Activated T-helper 1 cell treated with anti-CD3 and anti-CD28 coated beads, Interleukin-12 subunit alpha, Interleukin-12 subunit beta, Interleukin-2, Interleukin-4 antibody, amounts not matched to agents 30 ng/mL and 10 ng/mL and 1 ng/mL, durations not matched to agents 14 hours and 24 hours and 36 hours (primary cell): ENCODE measurements around the gene NKPD1. TPM values are rescaled to one million over a fixed set of nuclear protein-coding genes. Genes with fewer than 3 reads are reported as not detected.

ENCODE experiments used
- DNase-seq: peaks from one replicate; pipeline ENCODE4 v3.0.0; 2021; ENCODE audit warnings: low spot score
- H3K27ac Mint-ChIP-seq: one replicate; pipeline ENCODE4 v1.8.0; 2021; ENCODE audit warnings: mild to moderate bottlenecking, mixed read lengths
- H3K27me3 Mint-ChIP-seq: one replicate; pipeline ENCODE4 v1.8.0; 2022; ENCODE audit warnings: mild to moderate bottlenecking, moderate library complexity, mixed read lengths; ENCODE audit not compliant: insufficient read depth
- H3K36me3 Mint-ChIP-seq: one replicate; pipeline ENCODE4 v1.8.0; 2021; ENCODE audit warnings: low read depth, mixed read lengths
- H3K4me1 Mint-ChIP-seq: one replicate; pipeline ENCODE4 v1.8.0; 2021; ENCODE audit warnings: low read depth, mixed read lengths
- H3K4me3 Mint-ChIP-seq: one replicate; pipeline ENCODE4 v1.8.0; 2021; ENCODE audit warnings: mild to moderate bottlenecking, moderate library complexity, mixed read lengths
- H3K9me3 Mint-ChIP-seq: one replicate; pipeline ENCODE4 v1.8.0; 2021; ENCODE audit warnings: mixed read lengths
- intact Hi-C: fragments of 100-400 bp; cut with micrococcal nuclease; formaldehyde crosslinking; loops from one replicate; pipeline ENCODE4 v1.15.1; 2024
- total RNA-seq: library from RNA; stranded (reverse); gene quantifications from 2 replicates; pipeline ENCODE4 v1.2.3, GENCODE V29; 2022

NKPD1 gene
- total RNA-seq, 1 donor from 2014 or later: 0.16 TPM

DNA sequence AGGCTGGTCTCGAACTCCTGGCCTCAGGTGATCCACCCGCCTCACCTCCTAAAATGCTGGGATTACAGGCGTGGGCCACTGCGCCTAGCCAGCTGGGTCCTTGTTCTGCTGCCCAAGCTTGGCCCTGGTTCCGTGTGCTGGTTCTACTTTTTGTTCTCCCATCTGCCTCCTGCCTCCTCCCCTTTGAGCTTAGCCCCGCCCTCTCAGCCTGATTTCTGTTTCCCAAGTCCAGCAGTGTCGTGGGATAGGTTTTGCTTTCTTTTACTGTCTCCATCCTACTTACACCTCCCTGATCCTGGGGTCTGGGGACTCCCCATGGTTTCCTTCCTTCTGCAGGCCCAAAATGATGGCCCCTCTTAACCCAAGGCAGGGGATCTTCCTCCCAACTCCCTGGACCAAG is 20.2 kb upstream of the NKPD1 start:
- peaks cover 9% of the 10 kb centered on the region for H3K36me3 Mint-ChIP-seq
- intact Hi-C loops: no loop called here
- H3K27ac Mint-ChIP-seq: peak overlapping the region; percentile 59
- peaks cover 2% of the 10 kb centered on the region for H3K27me3 Mint-ChIP-seq
- peaks cover 19% of the 10 kb centered on the region for H3K4me1 Mint-ChIP-seq
- H3K4me3 Mint-ChIP-seq: peak overlapping the region; percentile 83
- DNase-seq: no peak
- H3K9me3 Mint-ChIP-seq: no peaks in the 10 kb centered on the region

DNA sequence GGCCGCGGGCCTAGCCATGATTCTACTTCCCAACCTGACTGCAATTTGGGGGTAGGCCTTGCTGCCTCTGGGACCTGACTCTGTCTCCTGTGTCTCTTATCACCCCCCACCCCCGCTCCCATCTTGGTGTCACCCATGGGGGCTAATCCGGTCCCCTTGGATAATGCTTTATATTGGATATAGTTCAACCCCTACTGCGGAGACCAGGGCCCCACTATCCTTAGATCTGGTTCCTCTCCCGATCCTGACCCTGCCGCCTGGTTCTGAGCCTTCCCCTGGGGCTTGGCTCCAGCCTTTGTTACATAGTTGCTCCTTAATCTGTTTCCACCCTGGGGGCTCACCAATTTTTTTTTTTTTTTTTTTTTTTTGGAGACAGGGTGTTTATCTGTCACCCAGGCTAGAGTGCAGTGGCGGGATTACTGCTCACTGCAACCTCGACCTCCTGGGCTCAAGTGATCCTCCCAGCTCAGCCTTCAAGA is 19.1 kb upstream of the NKPD1 start:
- peak overlapping the region; percentile 73 for H3K27ac Mint-ChIP-seq
- peaks cover 9% of the 10 kb centered on the region for H3K36me3 Mint-ChIP-seq
- H3K9me3 Mint-ChIP-seq: no peaks in the 10 kb centered on the region
- peak overlapping the region; percentile 83 for H3K4me3 Mint-ChIP-seq
- intact Hi-C loops: loop anchor here (2.0 to 10.0 kb wide), 5 partner anchors 101 to 1675 kb away; partner anchors contain the start of genes AP2S1, ERCC1, GEMIN7 and MYPOP
- H3K4me1 Mint-ChIP-seq: peaks cover 19% of the 10 kb centered on the region
- H3K27me3 Mint-ChIP-seq: peaks cover 2% of the 10 kb centered on the region
- DNase-seq: no peak

GRCh38 chr19:45179072-45179891 is 18.5 kb upstream of the NKPD1 start:
- Mint-ChIP-seq H3K27me3 (peaks cover 1% of the 10 kb centered on the region), H3K4me3 (peak overlapping the region; percentile 88), H3K36me3 (peaks cover 9% of the 10 kb centered on the region), H3K4me1 (peaks cover 19% of the 10 kb centered on the region), H3K27ac (peak overlapping the region; percentile 88), H3K9me3 (no peaks in the 10 kb centered on the region)
- intact Hi-C loops: loop anchor here (2.0 to 10.0 kb wide), 5 partner anchors 100 to 1676 kb away; partner anchors contain the start of genes AP2S1, ERCC1, GEMIN7 and MYPOP
- DNase-seq: peak; percentile 52

- DNase-seq: peak; percentile 100
- Mint-ChIP-seq H3K27ac (peak within 1 kb of the TSS; percentile 88), H3K9me3 (no peaks in the 10 kb centered on the region), H3K27me3 (no peaks in the 10 kb centered on the region), H3K4me1 (peaks cover 19% of the 10 kb centered on the region), H3K4me3 (peak within 1 kb of the TSS; percentile 88), H3K36me3 (peaks cover 9% of the 10 kb centered on the region)
- intact Hi-C loops: loop anchor here (1.0 to 10.0 kb wide), 14 partner anchors 14 to 1676 kb away; partner anchors contain the start of genes AP2S1, CLASRP, ERCC1 and ERCC2
Observed at GRCh38 chr19:45178262-45179071, 17.7 kb upstream of the NKPD1 start, which contains the start of gene BLOC1S3. Gene BLOC1S3 (plus strand): TSS chr19:45178784. CDS start chr19:45179297, 513 bp downstream.

DNA sequence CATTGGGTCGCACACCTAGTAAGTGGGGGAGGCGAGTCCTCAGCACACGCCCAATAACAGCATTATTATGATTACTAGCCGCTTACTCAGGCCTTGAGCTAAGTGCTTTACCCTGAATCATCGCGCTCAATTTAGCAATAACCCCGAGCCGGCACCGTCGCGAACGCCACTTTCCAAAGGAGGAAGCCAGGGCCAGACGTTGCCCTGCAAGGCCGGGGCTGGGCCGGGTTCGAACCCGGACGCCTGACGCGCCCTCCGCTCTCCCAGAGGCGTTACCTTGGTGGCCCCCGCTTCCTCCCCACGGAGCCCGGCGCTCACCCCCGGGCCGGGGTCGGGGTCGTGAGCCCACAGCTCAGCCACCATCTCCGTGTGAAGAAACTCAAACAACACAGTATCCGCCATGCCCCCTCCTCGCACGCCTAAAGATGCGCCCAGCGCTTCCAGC is 17.1 kb upstream of the NKPD1 start, which contains the start of gene TRAPPC6A:
TSS of gene TRAPPC6A (minus strand) at position 421 of the 445 bp plus-strand sequence. CDS start at position 402, 19 bp downstream.
- no peak for DNase-seq
- Mint-ChIP-seq H3K4me1 (peaks cover 20% of the 10 kb centered on the region), H3K27me3 (no peaks in the 10 kb centered on the region), H3K36me3 (peaks cover 9% of the 10 kb centered on the region), H3K27ac (peak within 1 kb of the TSS; percentile 88), H3K4me3 (peak within 1 kb of the TSS; percentile 88), H3K9me3 (no peaks in the 10 kb centered on the region)
- intact Hi-C loops: loop anchor here (1.0 to 10.0 kb wide), 14 partner anchors 14 to 1677 kb away; partner anchors contain the start of genes AP2S1, CLASRP, ERCC1 and ERCC2

DNA sequence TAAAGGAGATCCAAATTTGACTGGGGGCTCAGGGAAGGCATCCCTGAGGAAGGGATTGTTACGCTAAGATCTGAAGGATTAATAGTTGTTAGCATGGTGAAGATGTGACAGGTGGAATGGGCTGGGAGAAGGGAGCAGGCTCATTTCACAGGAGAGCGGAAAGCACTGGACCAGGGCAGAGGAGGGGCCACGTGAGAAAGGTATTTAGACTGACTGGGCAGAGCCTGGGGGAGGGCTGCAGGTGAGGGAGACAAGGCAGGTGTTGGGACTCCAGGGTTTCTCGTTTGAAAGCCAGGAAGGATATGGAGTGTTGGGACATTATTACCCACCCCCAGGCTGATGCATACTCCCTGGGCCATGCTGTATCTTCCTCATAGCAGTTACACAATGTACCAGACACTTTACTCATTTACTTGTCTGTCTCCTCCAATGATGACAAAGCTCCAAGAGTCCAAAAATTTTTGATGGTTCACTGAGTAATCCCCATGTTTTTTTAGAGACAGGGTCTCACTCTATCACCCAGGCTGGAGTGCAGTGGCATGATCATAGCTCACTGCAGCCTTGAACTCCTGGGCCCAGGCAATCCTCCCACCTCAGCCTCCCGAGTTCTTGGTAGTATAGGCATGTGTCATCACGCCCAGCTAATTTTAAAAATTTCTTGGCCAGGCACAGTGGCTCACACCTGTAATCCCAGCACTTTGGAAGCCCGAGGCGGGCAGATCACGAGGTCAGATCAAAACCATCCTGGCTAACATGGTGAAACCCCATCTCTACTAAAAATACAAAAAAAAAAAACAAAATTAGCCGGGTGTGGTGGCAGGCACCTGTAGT is 14.9 kb upstream of the NKPD1 start:
- Mint-ChIP-seq H3K27ac (no peak overlapping the region), H3K9me3 (no peaks in the 10 kb centered on the region), H3K4me1 (peaks cover 27% of the 10 kb centered on the region), H3K36me3 (peaks cover 3% of the 10 kb centered on the region), H3K4me3 (peak overlapping the region; percentile 43), H3K27me3 (no peaks in the 10 kb centered on the region)
- intact Hi-C loops: loop anchor here (5.0 to 10.0 kb wide), 4 partner anchors 247 to 1679 kb away; partner anchors contain the start of genes AP2S1, ERCC1, MYPOP and VASP
- no peak for DNase-seq

GRCh38 chr19:45173816-45174215 is 13.0 kb upstream of the NKPD1 start:
- Mint-ChIP-seq H3K4me1 (peaks cover 22% of the 10 kb centered on the region), H3K4me3 (no peak overlapping the region), H3K27ac (no peak overlapping the region), H3K9me3 (no peaks in the 10 kb centered on the region), H3K36me3 (peaks cover 3% of the 10 kb centered on the region), H3K27me3 (no peaks in the 10 kb centered on the region)
- no peak for DNase-seq
- intact Hi-C loops: loop anchor here (10.0 kb wide), 1 partner anchor 1681 kb away; the partner anchor contains the start of gene AP2S1

DNA sequence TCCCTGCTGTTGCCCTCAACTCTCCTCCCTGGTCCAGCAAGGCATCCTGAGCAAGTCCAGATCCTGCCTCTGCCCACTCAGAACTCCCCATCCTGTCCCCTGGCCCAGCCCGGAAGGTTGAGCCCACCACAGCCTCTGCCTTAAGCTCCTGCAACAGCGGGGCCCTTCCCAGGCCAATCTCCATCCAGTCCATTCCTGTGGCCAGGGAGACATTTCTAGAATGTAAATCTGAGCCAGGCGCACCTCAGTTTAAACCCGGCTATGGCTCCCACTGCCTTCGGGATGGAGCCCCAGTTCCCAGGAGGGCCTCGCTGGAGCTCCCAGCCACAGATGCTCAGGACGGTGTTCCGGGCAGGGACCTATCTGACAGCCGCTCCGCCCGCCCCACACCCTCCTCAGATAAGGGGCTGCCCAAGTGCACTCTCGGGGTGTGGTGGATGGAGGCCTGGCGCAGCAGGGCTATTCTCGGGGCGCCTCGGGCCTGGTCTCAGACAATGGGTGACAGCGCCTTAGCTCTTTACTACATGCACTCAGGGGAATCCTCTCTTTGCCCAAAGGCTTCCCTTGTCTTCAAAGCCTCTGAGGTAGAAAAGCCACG is 11.9 kb upstream of the NKPD1 start:
- H3K4me1 Mint-ChIP-seq: peaks cover 22% of the 10 kb centered on the region
- peak overlapping the region; percentile 29 for H3K27ac Mint-ChIP-seq
- no peak overlapping the region for H3K4me3 Mint-ChIP-seq
- no peaks in the 10 kb centered on the region for H3K9me3 Mint-ChIP-seq
- DNase-seq: no peak
- H3K27me3 Mint-ChIP-seq: no peaks in the 10 kb centered on the region
- peaks cover 2% of the 10 kb centered on the region for H3K36me3 Mint-ChIP-seq
- intact Hi-C loops: loop anchor here (10.0 kb wide), 1 partner anchor 1682 kb away; the partner anchor contains the start of gene AP2S1

- Mint-ChIP-seq H3K27ac (peak overlapping the region; percentile 61), H3K4me1 (peaks cover 22% of the 10 kb centered on the region), H3K9me3 (no peaks in the 10 kb centered on the region), H3K27me3 (no peaks in the 10 kb centered on the region), H3K4me3 (no peak overlapping the region), H3K36me3 (peaks cover 2% of the 10 kb centered on the region)
- intact Hi-C loops: loop anchor here (10.0 kb wide), 1 partner anchor 1683 kb away; the partner anchor contains the start of gene AP2S1
- no peak for DNase-seq
Observed at GRCh38 chr19:45172173-45172572, 11.4 kb upstream of the NKPD1 start.

DNA sequence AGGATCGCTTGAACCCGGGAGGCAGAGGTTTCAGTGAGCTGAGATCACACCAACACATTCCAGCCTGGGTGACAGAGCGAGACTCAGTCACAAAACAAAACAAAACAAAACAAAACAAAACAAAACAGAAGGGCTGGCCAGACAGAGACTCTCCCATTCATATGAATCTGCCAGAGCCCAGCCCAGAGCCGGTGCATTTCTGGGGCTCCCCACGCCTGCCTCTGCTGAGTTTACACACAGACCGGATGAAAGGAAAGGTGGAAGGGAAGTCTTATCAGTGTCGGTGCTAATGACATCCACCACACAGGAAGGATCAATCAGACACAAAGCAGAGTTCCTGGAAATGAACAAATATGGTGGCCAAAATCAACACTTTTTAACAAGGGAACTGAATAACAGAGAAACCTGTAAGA is 10.4 kb upstream of the NKPD1 start:
- peak overlapping the region; percentile 94 for H3K27ac Mint-ChIP-seq
- peak; percentile 45 for DNase-seq
- peaks cover 4% of the 10 kb centered on the region for H3K36me3 Mint-ChIP-seq
- H3K9me3 Mint-ChIP-seq: no peaks in the 10 kb centered on the region
- peaks cover 27% of the 10 kb centered on the region for H3K4me1 Mint-ChIP-seq
- H3K4me3 Mint-ChIP-seq: peak overlapping the region; percentile 66
- H3K27me3 Mint-ChIP-seq: no peaks in the 10 kb centered on the region
- intact Hi-C loops: loop anchor here (10.0 kb wide), 1 partner anchor 1684 kb away; the partner anchor contains the start of gene AP2S1
